ENCODE results near the gene TBPL1. TPM values are rescaled to one million over a fixed set of nuclear protein-coding genes. Genes with fewer than 3 reads are reported as not detected.

TBPL1 gene
- total and polyA plus RNA-seq, 9 of the 15 experiments (the other 6 are each of a cell fraction or from before 2014, with no cell fraction given) = 78.1 to 152 (median 107) TPM

GRCh38 chr6:133955582-133956415 lies 2.8 kb downstream of the TBPL1 start (continued):
- no peak for TF ChIP-seq TSC22D4 (tag; IDR thresholded peaks at IDR 0.05)
- TF ChIP-seq DACH1 (IDR thresholded peaks at IDR 0.05; ENCODE audit: partially characterized antibody) = no peak

GRCh38 chr6:133956416-133957049 lies 3.5 kb downstream of the TBPL1 start:
- ATAC-seq (no peak), DNase-seq (ENCODE audit: extremely low read depth in 1 of 4, low spot score in 3 of 4) (peak in 1 of 4 experiments; percentile 40), FAIRE-seq (no peak)
- H3K4me2 ChIP-seq (ENCODE audit: insufficient read depth, low read length) = peak overlapping the region; percentile 83
- H3K4me3 ChIP-seq = peak overlapping the region; percentile 92
- no TSS peak for BruUV-seq (replicated peaks)
- no peak overlapping the region for H2AFZ ChIP-seq (ENCODE audit: low read depth, low read length)
- peak overlapping the region; percentile 87 for H3K27ac ChIP-seq (ENCODE audit: extremely low read depth, low read depth, low read length)
- no peaks in the 10 kb centered on the region for H3K27me3 ChIP-seq (ENCODE audit: control insufficient read depth in 2 of 2, insufficient read depth in 2 of 2, low read length in 2 of 2)
- in situ Hi-C loops (cut with MboI) (no loop called here), intact Hi-C loops (cut with micrococcal nuclease) (loop anchor here (10.0 kb wide), 1 partner anchor 1228 kb away; the partner anchor contains the start of gene MYB)
- peaks cover 19 to 36% of the 10 kb centered on the region in 2 experiments for H3K4me1 ChIP-seq (replicated peaks in 1 of 2; ENCODE audit: control insufficient read depth in 2 of 2, insufficient read depth in 2 of 2, low read length in 2 of 2)
- H3K79me2 ChIP-seq (ENCODE audit: control insufficient read depth, insufficient read depth, low read length) = peaks cover 96% of the 10 kb centered on the region
- peaks cover 15% of the 10 kb centered on the region; the same call in 2 of the 3 replicates for H3K36me3 ChIP-seq (ENCODE audit: control insufficient read depth, insufficient read depth, low read length)
- H3K9me1 ChIP-seq (ENCODE audit: control insufficient read depth, insufficient read depth, low read length) = no peaks in the 10 kb centered on the region
- CTCF ChIA-PET (ENCODE audit: low intra/inter-chr PET ratio) = interaction anchor here (0.5 kb wide), 1 partner anchor 1083 kb away, joined by 3 read pairs; no protein-coding TSS in a partner anchor
- POLR2A ChIA-PET = interaction anchor here (0.7 to 3.7 kb wide), 3 partner anchors 12 to 96 kb away, joined by 3 to 19 read pairs (median 4); partner anchors contain the start of gene SLC2A12
- H4K20me1 ChIP-seq (replicated peaks; ENCODE audit: control insufficient read depth, insufficient read depth, low read length) = no peaks in the 10 kb centered on the region
- WGBS (ENCODE audit: insufficient coverage, low coverage, missing lambda C conversion rate) = 1% methylated on average over 3 of the region's 3 CpGs
- no peaks in the 10 kb centered on the region for H3K9me3 ChIP-seq (replicated peaks; ENCODE audit: control insufficient read depth, insufficient read depth, low read depth, low read length)
- H3K9ac ChIP-seq (ENCODE audit: insufficient read depth in 1 of 2, low read depth in 2 of 2, low read length in 2 of 2) = peak overlapping the region in 1 of 2 experiments; percentile 73; a peak in 3 of 4 replicates
- TF ChIP-seq TOE1 (IDR thresholded peaks at IDR 0.05; ENCODE audit: borderline replicate concordance) (peak; percentile 83), TOE1 (CRISPR knock-in tag; IDR thresholded peaks at IDR 0.05; ENCODE audit: borderline replicate concordance, low read depth) (no peak), FOXA3 (CRISPR knock-in tag; conservative IDR thresholded peaks at IDR 0.05 in 1 of 2, IDR thresholded peaks at IDR 0.05 in 1 of 2) (peak in 1 of 2 experiments; percentile 65; a peak in 2 of 4 replicates), ASH1L (IDR thresholded peaks at IDR 0.05; ENCODE audit: borderline replicate concordance, low read depth, partially characterized antibody) (peak; percentile 3), ZNF282 (CRISPR knock-in tag; IDR thresholded peaks at IDR 0.05) (no peak), RBFOX2 (IDR thresholded peaks at IDR 0.05; ENCODE audit: low read depth, low read length) (peak; percentile 67), NR2C1 (IDR thresholded peaks at IDR 0.05) (0 out of 2 replicates have a peak, but pooled peaks have one; percentile 5), NR2C1 (tag; IDR thresholded peaks at IDR 0.05) (no peak), DACH1 (IDR thresholded peaks at IDR 0.05; ENCODE audit: partially characterized antibody) (no peak), CHAMP1 (IDR thresholded peaks at IDR 0.05) (0 out of 2 replicates have a peak, but pooled peaks have one; percentile 15), ATF1 (CRISPR knock-in tag; IDR thresholded peaks at IDR 0.05) (no peak), ATF1 (tag; IDR thresholded peaks at IDR 0.05) (0 out of 2 replicates have a peak, but pooled peaks have one; percentile 11), RAD51 (IDR thresholded peaks at IDR 0.05; ENCODE audit: borderline replicate concordance, low read depth) (peak; percentile 68), BACH1 (tag; IDR thresholded peaks at IDR 0.05) (0 out of 2 replicates have a peak, but pooled peaks have one; percentile 11), ZSCAN29 (IDR thresholded peaks at IDR 0.05) (no peak), POLR3G (IDR thresholded peaks at IDR 0.05; ENCODE audit: extremely low read depth, insufficient read length, insufficient replicate concordance) (no peak)

Measured in K562 (cell line).